ENCODE results near the gene MRPS18A. TPM values are rescaled to one million over a fixed set of nuclear protein-coding genes. Genes with fewer than 3 reads are reported as not detected.

The MRPS18A gene
- total and polyA plus RNA-seq, 9 of the 15 experiments (the other 6 are each of a cell fraction or from before 2014, with no cell fraction given), result 87.5 to 243 (median 125) TPM

DNA sequence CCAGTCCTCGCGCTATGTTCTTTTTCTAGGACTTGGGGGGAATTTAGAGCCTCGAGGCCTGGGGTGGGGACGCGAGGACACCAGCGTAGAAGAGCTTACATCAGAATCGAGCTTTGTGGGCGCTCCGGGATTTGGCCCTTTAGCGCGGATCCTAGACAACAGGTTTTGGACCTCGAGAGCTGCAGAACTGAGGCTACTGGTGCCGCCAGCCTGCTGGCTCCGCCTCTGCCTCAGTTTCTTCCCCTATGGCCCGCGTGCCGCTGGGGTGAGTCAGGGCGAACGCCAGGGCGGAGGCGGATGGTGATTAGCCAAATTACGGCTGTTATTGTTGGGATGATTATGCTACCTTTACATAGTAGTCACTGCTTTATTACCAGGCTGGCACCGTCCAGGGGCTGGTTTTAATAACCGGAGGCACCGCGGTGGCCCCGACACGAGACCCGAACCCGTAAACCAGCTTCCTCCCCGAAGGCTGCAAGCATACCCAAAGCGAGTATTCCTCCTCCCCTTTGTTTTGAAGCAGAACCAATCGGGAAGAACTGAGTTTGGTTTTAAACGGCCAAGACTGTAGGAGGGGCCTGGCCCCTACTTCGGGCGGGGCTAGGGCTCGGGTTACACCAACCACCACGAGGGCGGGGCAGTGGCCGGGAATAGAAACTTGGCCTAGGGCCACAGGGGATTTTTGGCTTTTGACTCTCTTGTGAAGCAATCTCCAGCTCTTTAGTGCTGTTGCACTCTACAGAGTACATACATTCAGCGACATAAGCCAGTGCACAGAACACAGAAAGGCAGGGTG, 57.9 kb downstream of the MRPS18A start (continued):
- TF ChIP-seq SRSF7 (optimal IDR thresholded peaks at IDR 0.05; ENCODE audit: low read depth, low read length) (no peak), ZSCAN32 (CRISPR knock-in tag; IDR thresholded peaks at IDR 0.05) (peak; percentile 57), ZNF133 (CRISPR knock-in tag; IDR thresholded peaks at IDR 0.05) (no peak)
- TF ChIP-seq, protein P1, sequence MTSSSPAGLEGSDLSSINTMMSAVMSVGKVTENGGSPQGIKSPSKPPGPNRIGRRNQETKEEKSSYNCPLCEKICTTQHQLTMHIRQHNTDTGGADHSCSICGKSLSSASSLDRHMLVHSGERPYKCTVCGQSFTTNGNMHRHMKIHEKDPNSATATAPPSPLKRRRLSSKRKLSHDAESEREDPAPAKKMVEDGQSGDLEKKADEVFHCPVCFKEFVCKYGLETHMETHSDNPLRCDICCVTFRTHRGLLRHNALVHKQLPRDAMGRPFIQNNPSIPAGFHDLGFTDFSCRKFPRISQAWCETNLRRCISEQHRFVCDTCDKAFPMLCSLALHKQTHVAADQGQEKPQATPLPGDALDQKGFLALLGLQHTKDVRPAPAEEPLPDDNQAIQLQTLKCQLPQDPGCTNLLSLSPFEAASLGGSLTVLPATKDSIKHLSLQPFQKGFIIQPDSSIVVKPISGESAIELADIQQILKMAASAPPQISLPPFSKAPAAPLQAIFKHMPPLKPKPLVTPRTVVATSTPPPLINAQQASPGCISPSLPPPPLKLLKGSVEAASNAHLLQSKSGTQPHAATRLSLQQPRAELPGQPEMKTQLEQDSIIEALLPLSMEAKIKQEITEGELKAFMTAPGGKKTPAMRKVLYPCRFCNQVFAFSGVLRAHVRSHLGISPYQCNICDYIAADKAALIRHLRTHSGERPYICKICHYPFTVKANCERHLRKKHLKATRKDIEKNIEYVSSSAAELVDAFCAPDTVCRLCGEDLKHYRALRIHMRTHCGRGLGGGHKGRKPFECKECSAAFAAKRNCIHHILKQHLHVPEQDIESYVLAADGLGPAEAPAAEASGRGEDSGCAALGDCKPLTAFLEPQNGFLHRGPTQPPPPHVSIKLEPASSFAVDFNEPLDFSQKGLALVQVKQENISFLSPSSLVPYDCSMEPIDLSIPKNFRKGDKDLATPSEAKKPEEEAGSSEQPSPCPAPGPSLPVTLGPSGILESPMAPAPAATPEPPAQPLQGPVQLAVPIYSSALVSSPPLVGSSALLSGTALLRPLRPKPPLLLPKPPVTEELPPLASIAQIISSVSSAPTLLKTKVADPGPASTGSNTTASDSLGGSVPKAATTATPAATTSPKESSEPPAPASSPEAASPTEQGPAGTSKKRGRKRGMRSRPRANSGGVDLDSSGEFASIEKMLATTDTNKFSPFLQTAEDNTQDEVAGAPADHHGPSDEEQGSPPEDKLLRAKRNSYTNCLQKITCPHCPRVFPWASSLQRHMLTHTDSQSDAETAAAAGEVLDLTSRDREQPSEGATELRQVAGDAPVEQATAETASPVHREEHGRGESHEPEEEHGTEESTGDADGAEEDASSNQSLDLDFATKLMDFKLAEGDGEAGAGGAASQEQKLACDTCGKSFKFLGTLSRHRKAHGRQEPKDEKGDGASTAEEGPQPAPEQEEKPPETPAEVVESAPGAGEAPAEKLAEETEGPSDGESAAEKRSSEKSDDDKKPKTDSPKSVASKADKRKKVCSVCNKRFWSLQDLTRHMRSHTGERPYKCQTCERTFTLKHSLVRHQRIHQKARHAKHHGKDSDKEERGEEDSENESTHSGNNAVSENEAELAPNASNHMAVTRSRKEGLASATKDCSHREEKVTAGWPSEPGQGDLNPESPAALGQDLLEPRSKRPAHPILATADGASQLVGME (CRISPR knock-in tag; IDR thresholded peaks at IDR 0.05), result no peak
- TF ChIP-seq, protein P2, sequence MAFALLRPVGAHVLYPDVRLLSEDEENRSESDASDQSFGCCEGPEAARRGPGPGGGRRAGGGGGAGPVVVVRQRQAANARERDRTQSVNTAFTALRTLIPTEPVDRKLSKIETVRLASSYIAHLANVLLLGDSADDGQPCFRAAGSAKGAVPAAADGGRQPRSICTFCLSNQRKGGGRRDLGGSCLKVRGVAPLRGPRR (CRISPR knock-in tag; IDR thresholded peaks at IDR 0.05), result 0 out of 2 replicates have a peak, but pooled peaks have one; percentile 9
- TF ChIP-seq, protein P3, sequence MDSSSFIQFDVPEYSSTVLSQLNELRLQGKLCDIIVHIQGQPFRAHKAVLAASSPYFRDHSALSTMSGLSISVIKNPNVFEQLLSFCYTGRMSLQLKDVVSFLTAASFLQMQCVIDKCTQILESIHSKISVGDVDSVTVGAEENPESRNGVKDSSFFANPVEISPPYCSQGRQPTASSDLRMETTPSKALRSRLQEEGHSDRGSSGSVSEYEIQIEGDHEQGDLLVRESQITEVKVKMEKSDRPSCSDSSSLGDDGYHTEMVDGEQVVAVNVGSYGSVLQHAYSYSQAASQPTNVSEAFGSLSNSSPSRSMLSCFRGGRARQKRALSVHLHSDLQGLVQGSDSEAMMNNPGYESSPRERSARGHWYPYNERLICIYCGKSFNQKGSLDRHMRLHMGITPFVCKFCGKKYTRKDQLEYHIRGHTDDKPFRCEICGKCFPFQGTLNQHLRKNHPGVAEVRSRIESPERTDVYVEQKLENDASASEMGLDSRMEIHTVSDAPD (CRISPR knock-in tag; IDR thresholded peaks at IDR 0.05), result 0 out of 2 replicates have a peak, but pooled peaks have one; percentile 54
- TF ChIP-seq, protein P4, sequence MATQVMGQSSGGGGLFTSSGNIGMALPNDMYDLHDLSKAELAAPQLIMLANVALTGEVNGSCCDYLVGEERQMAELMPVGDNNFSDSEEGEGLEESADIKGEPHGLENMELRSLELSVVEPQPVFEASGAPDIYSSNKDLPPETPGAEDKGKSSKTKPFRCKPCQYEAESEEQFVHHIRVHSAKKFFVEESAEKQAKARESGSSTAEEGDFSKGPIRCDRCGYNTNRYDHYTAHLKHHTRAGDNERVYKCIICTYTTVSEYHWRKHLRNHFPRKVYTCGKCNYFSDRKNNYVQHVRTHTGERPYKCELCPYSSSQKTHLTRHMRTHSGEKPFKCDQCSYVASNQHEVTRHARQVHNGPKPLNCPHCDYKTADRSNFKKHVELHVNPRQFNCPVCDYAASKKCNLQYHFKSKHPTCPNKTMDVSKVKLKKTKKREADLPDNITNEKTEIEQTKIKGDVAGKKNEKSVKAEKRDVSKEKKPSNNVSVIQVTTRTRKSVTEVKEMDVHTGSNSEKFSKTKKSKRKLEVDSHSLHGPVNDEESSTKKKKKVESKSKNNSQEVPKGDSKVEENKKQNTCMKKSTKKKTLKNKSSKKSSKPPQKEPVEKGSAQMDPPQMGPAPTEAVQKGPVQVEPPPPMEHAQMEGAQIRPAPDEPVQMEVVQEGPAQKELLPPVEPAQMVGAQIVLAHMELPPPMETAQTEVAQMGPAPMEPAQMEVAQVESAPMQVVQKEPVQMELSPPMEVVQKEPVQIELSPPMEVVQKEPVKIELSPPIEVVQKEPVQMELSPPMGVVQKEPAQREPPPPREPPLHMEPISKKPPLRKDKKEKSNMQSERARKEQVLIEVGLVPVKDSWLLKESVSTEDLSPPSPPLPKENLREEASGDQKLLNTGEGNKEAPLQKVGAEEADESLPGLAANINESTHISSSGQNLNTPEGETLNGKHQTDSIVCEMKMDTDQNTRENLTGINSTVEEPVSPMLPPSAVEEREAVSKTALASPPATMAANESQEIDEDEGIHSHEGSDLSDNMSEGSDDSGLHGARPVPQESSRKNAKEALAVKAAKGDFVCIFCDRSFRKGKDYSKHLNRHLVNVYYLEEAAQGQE (IDR thresholded peaks at IDR 0.05; ENCODE audit: borderline replicate concordance), result no peak
- TF ChIP-seq, protein P4 (CRISPR knock-in tag; IDR thresholded peaks at IDR 0.05; ENCODE audit: low read depth), result peak; percentile 85
